AG04449 (cell line): Measurements from ENCODE around the gene SPTB.

Source experiments
- CTCF ChIA-PET: fragments of 350-600 bp; formaldehyde crosslinking; extraction: SDS; loops from one replicate; lab custom pipeline; 2021; ENCODE audit warnings: antibody characterized with exemption; lab: Yijun Ruan, JAX
- POLR2A ChIA-PET: fragments of 400-600, 350-600 bp; formaldehyde crosslinking; extraction: SDS; loops from one replicate; lab custom pipeline; 2020; ENCODE audit warnings: antibody characterized with exemption, inconsistent platforms; lab: Yijun Ruan, JAX
- DNase-seq: peaks from one replicate; pipeline ENCODE4 v3.0.0-alpha.2; 2010; ENCODE audit warnings: low read depth, low spot score
- H3K4me3 ChIP-seq: 2 replicates; pipeline ENCODE4 v1.5.1; 2011; ENCODE audit warnings: low read depth, mild to moderate bottlenecking, control low read depth, low read length
- CTCF ChIP-seq: IDR thresholded peaks from one replicate; pipeline ENCODE4 v1.5.1; 2011; ENCODE audit warnings: mild to moderate bottlenecking, moderate library complexity, low read length, control low read depth, inconsistent platforms; ENCODE audit not compliant: insufficient read depth; ENCODE audit errors: missing control alignments

The SPTB gene

DNA sequence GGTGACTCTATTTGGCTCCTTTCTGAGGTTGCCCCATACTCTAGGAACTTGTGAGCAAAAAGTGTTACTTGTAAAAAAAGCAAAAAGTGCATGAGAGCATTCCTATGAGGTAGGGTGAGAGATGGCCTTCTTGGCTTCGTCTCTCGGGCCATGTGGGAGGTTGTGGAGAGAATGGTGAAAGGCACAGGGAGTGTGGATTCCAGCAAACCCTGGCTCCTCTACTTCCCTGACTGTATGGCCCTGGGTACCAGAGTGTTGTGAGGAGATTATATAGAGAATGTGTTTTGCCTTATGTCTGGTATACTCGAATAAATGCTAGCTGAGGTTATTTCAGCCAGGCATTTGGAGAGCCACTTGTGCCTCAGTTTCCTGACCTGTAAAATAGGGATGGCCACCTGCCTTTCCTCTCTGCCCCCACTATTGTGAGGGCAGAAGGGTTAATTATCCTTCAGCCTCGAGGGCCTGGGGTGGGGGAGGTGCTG, 164.5 kb downstream of the SPTB start:
- H3K4me3 ChIP-seq: no peak overlapping the region
- ChIA-PET CTCF (interaction anchor here (0.8 to 1.4 kb wide), 3 partner anchors 9 to 177 kb away, joined by 3 to 4 read pairs (median 3); no protein-coding TSS in a partner anchor), POLR2A (interaction anchor here (0.6 to 1.0 kb wide), 2 partner anchors 175 to 522 kb away, joined by 3 read pairs; partner anchors contain the start of gene HSPA2)
- no peak for DNase-seq
- no peak for TF ChIP-seq CTCF

GRCh38 chr14:64714432-64715025, 165.2 kb downstream of the SPTB start:
- ChIA-PET CTCF (interaction anchor here (0.8 to 1.4 kb wide), 3 partner anchors 9 to 178 kb away, joined by 3 to 4 read pairs (median 3); no protein-coding TSS in a partner anchor), POLR2A (no interaction called here)
- no peak for DNase-seq
- H3K4me3 ChIP-seq: no peak overlapping the region
- TF ChIP-seq CTCF: no peak

- POLR2A ChIA-PET: no interaction called here
- CTCF ChIA-PET: interaction anchor here (1.4 kb wide), 1 partner anchor 179 kb away, joined by 4 read pairs; no protein-coding TSS in a partner anchor
- DNase-seq: no peak
- H3K4me3 ChIP-seq: no peak overlapping the region
- no peak for TF ChIP-seq CTCF
Observed at GRCh38 chr14:64713677-64714076, 166.0 kb downstream of the SPTB start.

GRCh38 chr14:64711039-64711438, 168.7 kb downstream of the SPTB start:
- TF ChIP-seq CTCF: no peak
- no peak overlapping the region for H3K4me3 ChIP-seq
- ChIA-PET CTCF (interaction anchor here (0.8 to 2.1 kb wide), 2 partner anchors 39 to 54 kb away, joined by 3 to 5 read pairs; no protein-coding TSS in a partner anchor), POLR2A (no interaction called here)
- no peak for DNase-seq

- ChIA-PET POLR2A (no interaction called here), CTCF (interaction anchor here (0.9 to 2.5 kb wide), 5 partner anchors 9 to 56 kb away, joined by 3 to 12 read pairs (median 5); no protein-coding TSS in a partner anchor)
- no peak for TF ChIP-seq CTCF
- DNase-seq: no peak
- no peak overlapping the region for H3K4me3 ChIP-seq
Observed at GRCh38 chr14:64709126-64709525, 170.6 kb downstream of the SPTB start.

- CTCF ChIA-PET: interaction anchor here (0.9 to 2.5 kb wide), 7 partner anchors 9 to 57 kb away, joined by 3 to 12 read pairs (median 5); no protein-coding TSS in a partner anchor
Observed at GRCh38 chr14:64708148-64709004, 171.3 kb downstream of the SPTB start.

More at GRCh38 chr14:64708148-64709004, 171.3 kb downstream of the SPTB start:
- POLR2A ChIA-PET: interaction anchor here (0.7 to 0.9 kb wide), 2 partner anchors 17 to 51 kb away, joined by 3 read pairs; no protein-coding TSS in a partner anchor
- DNase-seq: no peak
- no peak overlapping the region for H3K4me3 ChIP-seq
- TF ChIP-seq CTCF: no peak
